GM12878 (cell line): Measurements from ENCODE around the gene GTPBP6. TPM values are rescaled to one million over a fixed set of nuclear protein-coding genes. Genes with fewer than 3 reads are reported as not detected.

ENCODE experiments used
- ATAC-seq: fragments of 200-7000 bp; cut with Tn5 transposase; 3 replicates; pipeline ENCODE4 v1.9.1; 2020; ENCODE audit warnings: mild to moderate bottlenecking, moderate library complexity
- BruUV-seq: library from RNA; stranded (reverse); fragments of 400-500 nt; replicated peaks from 2 replicates; lab custom pipeline; 2021; lab: Mats Ljungman, UMichigan
- CTCF ChIA-PET: fragments of 300-600 bp; sonication (Branson Sonifier 250); formaldehyde crosslinking; extraction: SDS; loops from one replicate; lab custom pipeline; 2021; ENCODE audit warnings: inconsistent platforms; lab: Yijun Ruan, JAX
- POLR2A ChIA-PET: fragments of 350-600 bp; formaldehyde crosslinking; extraction: SDS; loops from one replicate; lab custom pipeline; 2021; ENCODE audit warnings: inconsistent platforms; lab: Charles Lee
- RAD21 ChIA-PET: fragments of 300-600 bp; sonication (Branson Sonifier 250); formaldehyde crosslinking; loops from one replicate; lab custom pipeline; 2023; ENCODE audit warnings: antibody characterized with exemption; ENCODE audit not compliant: unreplicated experiment; lab: Charles Lee
- SMC1A ChIA-PET: fragments of 300-600 bp; sonication (Branson Sonifier 250); formaldehyde crosslinking; loops from one replicate; lab custom pipeline; 2023; ENCODE audit not compliant: unreplicated experiment, uncharacterized antibody; lab: Charles Lee
- DNase-seq: peaks from one replicate; pipeline ENCODE4 v3.0.0-alpha.2; 2011; ENCODE audit warnings: low read depth, low spot score
- FAIRE-seq: peaks from 3 replicates; lab custom pipeline; 2011; peaks lifted over from hg19 to GRCh38; lab: Jason Lieb, UNC
- H2AFZ ChIP-seq: 2 replicates; pipeline ENCODE4 v1.6.0; 2011; ENCODE audit warnings: low read depth, low read length, control low read depth; ENCODE audit not compliant: control insufficient read depth
- H3K27ac ChIP-seq: 2 replicates; pipeline ENCODE4 v1.5.1; 2011; ENCODE audit warnings: control low read depth; ENCODE audit not compliant: control insufficient read depth, insufficient read depth
- H3K27me3 ChIP-seq, 2 experiments: replicated peaks in 1 of 2; 2 replicates each; pipeline versions ENCODE4 v1.6.0 to v1.6.1; 2011; ENCODE audit warnings: low read length in 1 of 2; ENCODE audit not compliant: control insufficient read depth in 2 of 2, insufficient read depth in 2 of 2
- H3K36me3 ChIP-seq, 2 experiments: 2 replicates each; pipeline ENCODE4 v1.5.1; 2011; ENCODE audit warnings: low read length in 1 of 2; ENCODE audit not compliant: control insufficient read depth in 2 of 2, insufficient read depth in 2 of 2
- H3K4me1 ChIP-seq: 2 replicates; pipeline ENCODE4 v1.6.1; 2011; ENCODE audit warnings: mild to moderate bottlenecking, low read length, moderate library complexity, mixed read lengths; ENCODE audit not compliant: control insufficient read depth, insufficient read depth
- H3K4me2 ChIP-seq: 2 replicates; pipeline ENCODE4 v1.6.0; 2011; ENCODE audit warnings: control low read depth; ENCODE audit not compliant: control insufficient read depth, insufficient read depth
- H3K4me3 ChIP-seq: fragments of 200-600 bp; sonication (generic); 2 replicates; pipeline ENCODE4 v1.5.1; 2016
- H3K79me2 ChIP-seq: 2 replicates; pipeline ENCODE4 v1.6.0; 2011; ENCODE audit warnings: low read length; ENCODE audit not compliant: control insufficient read depth, insufficient read depth
- H3K9ac ChIP-seq: 2 replicates; pipeline ENCODE4 v1.8.0; 2011; ENCODE audit warnings: low read length, control low read depth, mixed read lengths; ENCODE audit not compliant: control insufficient read depth, insufficient read depth
- H3K9me3 ChIP-seq: replicated peaks from 3 replicates; pipeline ENCODE4 v1.5.1; 2011; ENCODE audit warnings: mild to moderate bottlenecking, low read length; ENCODE audit not compliant: control insufficient read depth, insufficient read depth
- H4K20me1 ChIP-seq: 2 replicates; pipeline ENCODE4 v1.6.0; 2011; ENCODE audit not compliant: control insufficient read depth, insufficient read depth
- CBFB ChIP-seq: IDR thresholded peaks from 2 replicates; pipeline ENCODE4 v1.6.1; 2016; ENCODE audit warnings: antibody characterized with exemption, low read depth
- E4F1 ChIP-seq: fragments of 450-650 bp; IDR thresholded peaks from 2 replicates; pipeline ENCODE4 v1.6.1; 2018; ENCODE audit warnings: borderline replicate concordance, mild to moderate bottlenecking; ENCODE audit not compliant: partially characterized antibody
- HDGF ChIP-seq: fragments of 450-650 bp; IDR thresholded peaks from 2 replicates; pipeline ENCODE4 v1.6.1; 2016; ENCODE audit warnings: antibody characterized with exemption
- KDM1A ChIP-seq: fragments of 200-600 bp; sonication (generic); IDR thresholded peaks from 2 replicates; pipeline ENCODE4 v1.6.1; 2016; ENCODE audit warnings: borderline replicate concordance
- RFX5 ChIP-seq: IDR thresholded peaks from 2 replicates; pipeline ENCODE4 v1.6.1; 2011; ENCODE audit warnings: low read depth, low read length, improper control_type of control experiment
- ZBED1 ChIP-seq: IDR thresholded peaks from 2 replicates; pipeline ENCODE4 v1.6.1; 2016; ENCODE audit warnings: borderline replicate concordance
- ZNF687 ChIP-seq: fragments of 450-650 bp; IDR thresholded peaks from 2 replicates; pipeline ENCODE4 v1.6.1; 2017; ENCODE audit warnings: mild to moderate bottlenecking, moderate library complexity
- WGBS: methylation state at CpG from one replicate; pipeline ENCODE4 v1.1.6; 2016; ENCODE audit warnings: low lambda C conversion rate; ENCODE audit not compliant: insufficient replicate concordance, insufficient coverage; ENCODE audit errors: missing lambda C conversion rate; 5-methylcytosine and 5-hydroxymethylcytosine counted together
- in situ Hi-C: fragments of 300-500 bp; cut with MboI; formaldehyde crosslinking; loops from 9 replicates; pipeline ENCODE4 v1.14.3; 2018; ENCODE audit warnings: mixed read lengths
- intact Hi-C: fragments of 100-400 bp; cut with micrococcal nuclease; formaldehyde crosslinking; loops from one replicate; pipeline ENCODE4 v1.14.2; 2022; ENCODE audit not compliant: unreplicated experiment
- polyA plus RNA-seq, 11 experiments: library from polyadenylated mRNA; depleted of rRNA in 4 of 11; unstranded in 6 of 11; stranded (reverse) in 5 of 11; fragments of >200 nt; fragmentation: Nextera tagmentation in 4 of 11; fragmentation: Illumina TruSeq in 1 of 11; extraction: Ambion mirVana in 4 of 11; extraction: Trizol in 1 of 11; gene quantifications; 1 replicate in 1 of 11; 2 replicates in 10 of 11; pipeline versions ENCODE4 v1.2.1 to v1.2.3, GENCODE V29; 2011 to 2016; ENCODE audit warnings: inconsistent platforms in 2 of 11, missing spikeins in 2 of 11, low read depth in 1 of 11
- total RNA-seq, 4 experiments: library from RNA; depleted of rRNA in 3 of 4; stranded (reverse); fragments of >200 nt in 3 of 4; fragmentation: Illumina TruSeq in 1 of 4; extraction: Trizol in 1 of 4; gene quantifications; 2 replicates each; pipeline versions ENCODE4 v1.2.1 to v1.2.3, GENCODE V29; 2013 to 2021
- TF ChIP-seq, protein P1 (sequence below): fragments of 450-650 bp; IDR thresholded peaks from 2 replicates; pipeline ENCODE4 v1.6.1; 2017; ENCODE audit warnings: low read depth, mild to moderate bottlenecking, moderate library complexity

The GTPBP6 gene
- total and polyA plus RNA-seq, 10 of the 15 experiments (the other 5 are each of a cell fraction or from before 2014, with no cell fraction given) = 0.31 to 71.0 (median 21.1) TPM

DNA sequence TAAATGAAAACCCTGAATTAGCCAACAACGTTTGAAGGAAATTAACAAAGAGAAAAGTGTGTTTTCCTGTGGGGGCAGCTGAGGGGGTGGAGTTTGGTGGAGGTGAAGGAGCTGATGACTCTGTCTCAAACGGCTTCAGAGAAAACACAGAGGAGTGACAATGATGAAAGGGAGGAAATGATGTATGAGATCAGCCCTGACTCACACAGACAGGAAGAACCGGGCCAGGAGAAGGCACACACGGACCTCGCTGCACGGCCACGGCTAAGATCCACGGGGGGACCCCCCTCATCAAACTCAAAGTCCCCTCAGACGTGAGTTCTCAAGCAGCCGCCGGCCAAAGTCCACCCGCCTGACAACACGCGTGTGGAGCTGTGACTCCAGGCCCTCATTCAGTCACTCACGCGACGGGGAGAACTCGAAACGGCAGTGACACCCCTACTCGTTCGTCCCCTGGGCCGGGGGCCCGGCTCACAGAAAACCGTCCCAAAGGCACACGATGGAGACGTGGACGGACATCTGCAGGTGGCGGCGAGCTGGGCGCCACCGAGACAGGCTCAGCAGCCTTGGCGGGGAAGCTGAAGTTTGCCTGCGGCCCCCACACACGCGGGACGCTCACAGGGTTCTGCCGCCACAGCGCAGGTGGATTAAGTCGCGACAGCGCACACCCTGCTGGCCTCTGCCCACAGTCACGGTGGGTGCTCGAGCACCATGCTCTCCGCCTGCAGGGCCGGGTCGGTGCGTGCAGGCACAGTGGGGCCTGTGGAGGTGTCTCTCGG, 39.3 kb upstream of the GTPBP6 start:
- no peaks in the 10 kb centered on the region for H4K20me1 ChIP-seq
- CTCF ChIA-PET = no interaction called here
- intact Hi-C loops (no loop called here), in situ Hi-C loops (no loop called here)
- no peak overlapping the region for H3K4me2 ChIP-seq
- POLR2A ChIA-PET = no interaction called here
- SMC1A ChIA-PET = no interaction called here
- no peak overlapping the region for H3K27ac ChIP-seq
- H3K4me3 ChIP-seq = no peak overlapping the region
- no peaks in the 10 kb centered on the region for H3K27me3 ChIP-seq
- no peaks in the 10 kb centered on the region for H3K4me1 ChIP-seq
- peaks cover 3% of the 10 kb centered on the region; the same call in 2 of the 3 replicates for H3K9me3 ChIP-seq
- FAIRE-seq (no peak), DNase-seq (no peak), ATAC-seq (no peak)
- no peaks in the 10 kb centered on the region for H3K36me3 ChIP-seq
- BruUV-seq = no TSS peak
- H3K79me2 ChIP-seq = no peaks in the 10 kb centered on the region
- H2AFZ ChIP-seq = no peak overlapping the region
- WGBS = 98% methylated on average over 32 of the region's 48 CpGs
- TF ChIP-seq KDM1A = no peak
- TF ChIP-seq E4F1 = no peak
- TF ChIP-seq CBFB = no peak
- no peak for TF ChIP-seq RFX5
- no peak for TF ChIP-seq ZBED1
- TF ChIP-seq ZNF687 = no peak
- no peak for TF ChIP-seq HDGF
- TF ChIP-seq, protein P1, sequence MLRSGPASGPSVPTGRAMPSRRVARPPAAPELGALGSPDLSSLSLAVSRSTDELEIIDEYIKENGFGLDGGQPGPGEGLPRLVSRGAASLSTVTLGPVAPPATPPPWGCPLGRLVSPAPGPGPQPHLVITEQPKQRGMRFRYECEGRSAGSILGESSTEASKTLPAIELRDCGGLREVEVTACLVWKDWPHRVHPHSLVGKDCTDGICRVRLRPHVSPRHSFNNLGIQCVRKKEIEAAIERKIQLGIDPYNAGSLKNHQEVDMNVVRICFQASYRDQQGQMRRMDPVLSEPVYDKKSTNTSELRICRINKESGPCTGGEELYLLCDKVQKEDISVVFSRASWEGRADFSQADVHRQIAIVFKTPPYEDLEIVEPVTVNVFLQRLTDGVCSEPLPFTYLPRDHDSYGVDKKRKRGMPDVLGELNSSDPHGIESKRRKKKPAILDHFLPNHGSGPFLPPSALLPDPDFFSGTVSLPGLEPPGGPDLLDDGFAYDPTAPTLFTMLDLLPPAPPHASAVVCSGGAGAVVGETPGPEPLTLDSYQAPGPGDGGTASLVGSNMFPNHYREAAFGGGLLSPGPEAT = no peak
- TF ChIP-seq, all 136 proteins: peak for 0
- no peak overlapping the region for H3K9ac ChIP-seq
- RAD21 ChIA-PET = no interaction called here
